Measurements from ENCODE around the gene C1orf21.
A peak's percentile ranks its signal among the peaks of the same experiment; 100 is the strongest.

The C1orf21 gene

GRCh38 chr1:184379111-184379752 lies 7.6 kb upstream of the C1orf21 start:
- peak; percentile 73 for TF ChIP-seq CTCF (IDR thresholded peaks at IDR 0.05; ENCODE audit: low read depth, low read length)
- peaks cover 3% of the 10 kb centered on the region for H3K4me1 ChIP-seq
- H3K9me3 ChIP-seq: no peaks in the 10 kb centered on the region
- DNase-seq: peak; percentile 25
- H3K27me3 ChIP-seq: no peaks in the 10 kb centered on the region
- no peaks in the 10 kb centered on the region for H3K36me3 ChIP-seq
- H3K4me3 ChIP-seq (ENCODE audit: low read depth, low read length): no peak overlapping the region

- Histone ChIP-seq H3K4me1 (peaks cover 3% of the 10 kb centered on the region), H3K4me3 (ENCODE audit: low read depth, low read length) (no peak overlapping the region), H3K9me3 (no peaks in the 10 kb centered on the region), H3K27me3 (no peaks in the 10 kb centered on the region), H3K36me3 (no peaks in the 10 kb centered on the region)
- no peak for TF ChIP-seq CTCF (IDR thresholded peaks at IDR 0.05; ENCODE audit: low read depth, low read length)
- no peak for DNase-seq
Observed at GRCh38 chr1:184380468-184380867, 6.4 kb upstream of the C1orf21 start.

- H3K4me3 ChIP-seq (ENCODE audit: low read depth, low read length): no peak overlapping the region
- no peaks in the 10 kb centered on the region for H3K27me3 ChIP-seq
- H3K9me3 ChIP-seq: no peaks in the 10 kb centered on the region
- no peak for TF ChIP-seq CTCF (IDR thresholded peaks at IDR 0.05; ENCODE audit: low read depth, low read length)
- no peak for DNase-seq
- H3K4me1 ChIP-seq: peaks cover 3% of the 10 kb centered on the region
- no peaks in the 10 kb centered on the region for H3K36me3 ChIP-seq
Observed at GRCh38 chr1:184383772-184384323, 3.0 kb upstream of the C1orf21 start.

GRCh38 chr1:184385865-184386311 lies 941 bp upstream of the C1orf21 start:
- Histone ChIP-seq H3K27me3 (no peaks in the 10 kb centered on the region), H3K36me3 (no peaks in the 10 kb centered on the region), H3K4me3 (ENCODE audit: low read depth, low read length) (peak overlapping the region; percentile 88), H3K4me1 (peaks cover 8% of the 10 kb centered on the region), H3K9me3 (no peaks in the 10 kb centered on the region)
- no peak for TF ChIP-seq CTCF (IDR thresholded peaks at IDR 0.05; ENCODE audit: low read depth, low read length)
- DNase-seq: no peak

- peaks cover 8% of the 10 kb centered on the region for H3K4me1 ChIP-seq
- H3K9me3 ChIP-seq: no peaks in the 10 kb centered on the region
- no peaks in the 10 kb centered on the region for H3K36me3 ChIP-seq
- peak overlapping the region; percentile 88 for H3K4me3 ChIP-seq (ENCODE audit: low read depth, low read length)
- no peak for TF ChIP-seq CTCF (IDR thresholded peaks at IDR 0.05; ENCODE audit: low read depth, low read length)
- H3K27me3 ChIP-seq: no peaks in the 10 kb centered on the region
- no peak for DNase-seq
Observed at GRCh38 chr1:184387069-184387475, 243 bp downstream of the C1orf21 start.
